ENCODE data around the gene RNF103. TPM values are rescaled to one million over a fixed set of nuclear protein-coding genes. Genes with fewer than 3 reads are reported as not detected.

The RNF103 gene
- total RNA-seq, 1 experiment from 2014 or later = 24.5 TPM

DNA sequence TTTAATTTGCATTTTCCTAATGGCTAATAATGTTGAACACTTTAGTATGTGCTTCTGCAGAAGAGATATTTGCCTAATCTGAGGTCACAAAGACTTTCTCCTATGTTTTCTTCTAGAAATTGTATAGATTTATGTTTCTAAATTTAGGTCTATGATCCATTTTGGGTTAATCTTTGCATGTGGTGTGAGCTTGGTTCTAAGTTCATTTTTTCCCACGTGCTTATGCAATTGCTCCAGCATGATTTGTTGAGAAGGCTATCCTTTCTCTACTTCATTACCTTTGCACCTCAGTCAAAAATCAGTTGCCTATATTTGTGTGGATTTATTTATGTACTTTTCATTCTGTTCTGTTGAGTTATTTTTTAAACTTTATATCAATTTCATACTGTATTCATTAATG, 15.0 kb upstream of the RNF103 start:
- H3K36me3 ChIP-seq (ENCODE audit: low read depth) = no peaks in the 10 kb centered on the region
- intact Hi-C loops (cut with micrococcal nuclease; ENCODE audit: unreplicated experiment) = no loop called here
- POLR2A ChIA-PET (ENCODE audit: unreplicated experiment) = no interaction called here
- no peaks in the 10 kb centered on the region for H3K27me3 ChIP-seq (ENCODE audit: insufficient read depth, low read depth)
- H3K9me2 ChIP-seq (ENCODE audit: insufficient read depth) = no peaks in the 10 kb centered on the region
- no peaks in the 10 kb centered on the region for H3K79me2 ChIP-seq (ENCODE audit: low read depth)
- DNase-seq = no peak
- no peak overlapping the region for H3K27ac ChIP-seq
- no peaks in the 10 kb centered on the region for H3K4me1 ChIP-seq (replicated peaks; ENCODE audit: insufficient read depth)
- no TSS peak for BruUV-seq (replicated peaks)
- no peak for TF ChIP-seq EZH2 (IDR thresholded peaks at IDR 0.05; ENCODE audit: low read depth)
- TF ChIP-seq, protein P1, sequence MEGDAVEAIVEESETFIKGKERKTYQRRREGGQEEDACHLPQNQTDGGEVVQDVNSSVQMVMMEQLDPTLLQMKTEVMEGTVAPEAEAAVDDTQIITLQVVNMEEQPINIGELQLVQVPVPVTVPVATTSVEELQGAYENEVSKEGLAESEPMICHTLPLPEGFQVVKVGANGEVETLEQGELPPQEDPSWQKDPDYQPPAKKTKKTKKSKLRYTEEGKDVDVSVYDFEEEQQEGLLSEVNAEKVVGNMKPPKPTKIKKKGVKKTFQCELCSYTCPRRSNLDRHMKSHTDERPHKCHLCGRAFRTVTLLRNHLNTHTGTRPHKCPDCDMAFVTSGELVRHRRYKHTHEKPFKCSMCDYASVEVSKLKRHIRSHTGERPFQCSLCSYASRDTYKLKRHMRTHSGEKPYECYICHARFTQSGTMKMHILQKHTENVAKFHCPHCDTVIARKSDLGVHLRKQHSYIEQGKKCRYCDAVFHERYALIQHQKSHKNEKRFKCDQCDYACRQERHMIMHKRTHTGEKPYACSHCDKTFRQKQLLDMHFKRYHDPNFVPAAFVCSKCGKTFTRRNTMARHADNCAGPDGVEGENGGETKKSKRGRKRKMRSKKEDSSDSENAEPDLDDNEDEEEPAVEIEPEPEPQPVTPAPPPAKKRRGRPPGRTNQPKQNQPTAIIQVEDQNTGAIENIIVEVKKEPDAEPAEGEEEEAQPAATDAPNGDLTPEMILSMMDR (conservative IDR thresholded peaks at IDR 0.05) = no peak
- H3K4me2 ChIP-seq = no peak overlapping the region
- H4K20me1 ChIP-seq (ENCODE audit: insufficient read depth) = no peaks in the 10 kb centered on the region
- no peak overlapping the region for H2AFZ ChIP-seq
- CTCF ChIA-PET = no interaction called here
- no peaks in the 10 kb centered on the region for H3K9me3 ChIP-seq (ENCODE audit: insufficient read depth, low read depth)
- H3K4me3 ChIP-seq = no peak overlapping the region
- no peaks in the 10 kb centered on the region for H3F3A ChIP-seq (ENCODE audit: insufficient read depth, low read depth)

DNA sequence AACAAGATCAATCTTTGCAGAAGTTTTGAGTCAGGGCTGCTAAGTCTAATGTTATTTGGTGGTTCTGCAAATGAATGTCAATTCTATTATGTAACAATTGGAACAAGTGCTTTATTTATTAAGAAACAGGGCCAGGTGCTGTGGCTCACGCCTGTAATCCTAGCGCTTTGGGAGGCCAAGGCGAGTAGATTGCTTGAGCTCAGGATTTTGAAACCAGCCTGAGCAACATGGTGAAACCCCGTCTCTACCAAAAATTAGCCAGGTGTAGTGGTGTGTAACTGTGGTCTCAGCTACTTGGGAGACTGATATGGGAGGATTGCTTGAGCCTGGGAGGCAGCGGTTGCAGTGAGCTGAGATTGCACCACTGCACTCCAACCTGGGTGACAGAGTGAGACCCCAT, 13.2 kb upstream of the RNF103 start:
- Histone ChIP-seq H4K20me1 (ENCODE audit: insufficient read depth) (no peaks in the 10 kb centered on the region), H3K9me3 (ENCODE audit: insufficient read depth, low read depth) (no peaks in the 10 kb centered on the region), H3K4me1 (replicated peaks; ENCODE audit: insufficient read depth) (no peaks in the 10 kb centered on the region), H3F3A (ENCODE audit: insufficient read depth, low read depth) (no peaks in the 10 kb centered on the region), H3K4me2 (no peak overlapping the region), H3K9me2 (ENCODE audit: insufficient read depth) (no peaks in the 10 kb centered on the region), H3K79me2 (ENCODE audit: low read depth) (no peaks in the 10 kb centered on the region), H3K27me3 (ENCODE audit: insufficient read depth, low read depth) (no peaks in the 10 kb centered on the region), H3K4me3 (no peak overlapping the region), H3K36me3 (ENCODE audit: low read depth) (no peaks in the 10 kb centered on the region), H3K27ac (no peak overlapping the region), H2AFZ (no peak overlapping the region)
- CTCF ChIA-PET = no interaction called here
- intact Hi-C loops (cut with micrococcal nuclease; ENCODE audit: unreplicated experiment) = no loop called here
- no TSS peak for BruUV-seq (replicated peaks)
- TF ChIP-seq, protein P1 (conservative IDR thresholded peaks at IDR 0.05) = no peak
- TF ChIP-seq EZH2 (IDR thresholded peaks at IDR 0.05; ENCODE audit: low read depth) = no peak
- POLR2A ChIA-PET (ENCODE audit: unreplicated experiment) = no interaction called here
- DNase-seq = no peak

DNA sequence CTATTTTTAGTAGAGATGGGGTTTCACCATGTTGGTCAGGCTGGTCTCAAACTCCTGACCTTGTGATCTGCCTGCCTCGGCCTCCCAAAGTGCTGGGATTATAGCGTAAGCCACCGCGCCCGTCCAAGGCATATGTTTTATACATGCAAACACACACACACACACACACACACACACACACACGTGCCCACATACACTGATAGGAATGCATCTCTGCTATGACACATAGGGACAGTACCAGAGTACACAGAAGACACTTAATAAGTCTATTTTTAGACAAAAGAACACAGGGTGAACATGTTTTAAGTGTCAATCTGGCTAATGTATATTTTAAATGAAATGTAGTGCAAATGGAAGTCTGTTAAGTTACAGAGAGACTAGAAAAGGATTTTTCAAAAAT, 10.7 kb upstream of the RNF103 start:
- Histone ChIP-seq H3K27me3 (ENCODE audit: insufficient read depth, low read depth) (no peaks in the 10 kb centered on the region), H3K9me3 (ENCODE audit: insufficient read depth, low read depth) (no peaks in the 10 kb centered on the region), H3K9me2 (ENCODE audit: insufficient read depth) (no peaks in the 10 kb centered on the region), H3K4me1 (replicated peaks; ENCODE audit: insufficient read depth) (no peaks in the 10 kb centered on the region), H4K20me1 (ENCODE audit: insufficient read depth) (no peaks in the 10 kb centered on the region), H3K27ac (no peak overlapping the region), H3K4me2 (no peak overlapping the region), H3K36me3 (ENCODE audit: low read depth) (no peaks in the 10 kb centered on the region), H3K79me2 (ENCODE audit: low read depth) (no peaks in the 10 kb centered on the region), H2AFZ (no peak overlapping the region), H3F3A (ENCODE audit: insufficient read depth, low read depth) (no peaks in the 10 kb centered on the region), H3K4me3 (no peak overlapping the region)
- no peak for DNase-seq
- BruUV-seq (replicated peaks) = no TSS peak
- no peak for TF ChIP-seq EZH2 (IDR thresholded peaks at IDR 0.05; ENCODE audit: low read depth)
- TF ChIP-seq, protein P1 (conservative IDR thresholded peaks at IDR 0.05) = no peak
- CTCF ChIA-PET = no interaction called here
- intact Hi-C loops (cut with micrococcal nuclease; ENCODE audit: unreplicated experiment) = no loop called here
- POLR2A ChIA-PET (ENCODE audit: unreplicated experiment) = no interaction called here

Data from PC-9 (cell line).